ENCODE results near the gene DOP1B.
"Not testable (repeated sequence)": the region's sequence is repeated elsewhere in the genome, so short reads cannot be mapped to it uniquely, and the experiment has no call there.

The DOP1B gene

DNA sequence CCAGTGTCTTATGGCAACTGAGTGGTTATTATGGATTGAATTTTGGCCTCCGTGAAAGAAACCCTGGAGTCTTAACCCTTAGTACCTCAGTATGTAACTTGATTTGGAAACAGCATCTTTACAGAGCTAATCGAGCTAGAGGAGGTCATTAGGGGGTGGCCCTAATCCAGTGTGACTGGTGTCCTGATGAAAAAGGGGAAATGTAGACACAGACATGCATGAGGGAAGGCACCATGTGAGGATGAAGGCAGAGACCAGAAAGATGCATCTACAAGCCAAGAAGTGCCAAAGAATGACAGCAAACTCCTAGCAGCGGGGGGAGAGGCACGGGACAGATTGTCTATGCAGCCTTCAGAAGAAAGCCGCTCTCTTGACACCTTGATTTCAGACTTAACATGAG, 14.7 kb downstream of the DOP1B start:
- DNase-seq (ENCODE audit: low spot score), result no peak

DNA sequence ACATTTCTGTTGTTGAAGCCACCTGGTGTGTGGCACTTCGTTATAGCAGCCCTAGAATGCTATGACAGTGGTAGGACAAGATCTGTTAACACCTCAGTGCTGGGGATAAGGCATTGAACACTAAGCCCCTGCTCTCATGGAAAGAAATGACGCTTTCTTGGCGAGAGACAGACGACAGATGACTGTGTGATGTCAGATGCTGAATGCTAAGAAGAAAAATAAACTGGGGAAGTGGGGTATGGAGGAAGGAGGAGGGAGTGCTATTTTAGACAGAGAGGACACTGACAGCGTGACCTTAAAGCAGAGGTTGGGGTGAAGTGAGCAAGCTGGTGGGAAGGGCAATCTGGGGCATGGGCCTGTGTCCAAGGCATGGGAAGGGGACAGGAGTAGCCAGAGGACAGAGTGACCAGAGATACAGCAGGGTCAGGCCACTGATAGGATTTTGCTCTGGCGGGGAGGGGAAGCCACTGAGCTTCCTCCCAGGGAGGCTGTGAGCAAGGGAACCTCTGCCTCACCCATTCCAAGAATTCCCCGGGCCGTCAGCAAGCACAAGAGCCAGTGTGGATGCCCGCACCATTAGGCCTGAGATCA, 15.2 kb downstream of the DOP1B start:
- DNase-seq (ENCODE audit: low spot score), result no peak

DNA sequence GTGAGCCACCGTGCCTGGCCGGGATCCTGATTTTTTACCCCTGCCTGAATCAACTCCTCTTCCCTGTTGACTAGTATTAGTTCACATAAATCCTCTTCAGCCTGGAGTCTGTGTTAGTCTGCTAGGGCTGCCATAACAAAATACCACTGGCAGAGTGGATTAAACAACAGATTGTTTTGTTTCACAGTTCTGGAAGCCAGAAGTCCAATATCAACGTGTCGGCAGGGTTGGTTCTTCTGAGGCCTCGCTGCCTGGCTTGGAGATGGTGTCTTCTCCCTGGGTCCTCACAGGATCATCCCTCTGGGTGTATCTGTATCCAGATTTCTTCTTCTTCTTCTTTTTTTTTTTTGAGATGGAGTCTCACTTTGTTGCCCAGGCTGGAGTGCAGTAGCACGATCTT, 18.2 kb downstream of the DOP1B start:
- DNase-seq (ENCODE audit: low spot score), result no peak

DNA sequence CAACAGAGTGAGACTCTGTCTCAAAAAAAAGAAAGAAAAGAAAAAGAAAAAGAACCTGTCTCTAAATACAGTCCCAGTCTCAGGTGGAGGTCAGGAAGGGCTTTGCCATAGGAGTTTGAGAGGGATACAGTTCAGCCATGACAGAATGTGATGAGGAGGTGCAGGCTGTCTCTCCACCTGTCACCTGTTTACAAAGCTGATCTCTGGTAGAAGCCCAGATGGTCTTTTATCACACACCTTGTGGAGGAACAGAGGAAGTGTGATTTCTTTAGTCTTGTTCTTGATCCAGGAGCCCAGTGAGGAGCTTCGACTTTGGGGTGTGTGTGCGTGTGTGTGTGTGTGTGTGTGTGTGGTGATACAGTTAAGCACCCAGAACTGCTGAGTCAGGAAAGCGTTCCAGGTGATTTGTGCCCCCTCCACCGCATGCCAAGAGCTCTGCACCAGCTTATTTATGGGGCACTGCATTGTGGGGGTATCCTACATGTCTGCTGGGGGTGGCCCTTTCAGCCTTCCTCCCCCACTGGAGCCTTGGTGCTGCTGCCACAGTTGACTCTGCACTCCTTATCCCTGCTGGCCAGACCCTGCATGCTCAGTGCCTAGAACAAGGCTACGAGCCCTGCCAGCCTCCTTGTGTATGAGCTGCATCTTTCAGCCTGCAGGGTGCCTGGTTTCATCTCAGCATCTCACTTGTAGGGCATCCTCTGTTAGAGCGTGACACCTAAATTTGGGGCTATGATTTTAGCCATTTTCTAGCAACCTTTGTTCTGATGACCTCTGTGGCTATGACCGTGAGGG, 19.3 kb downstream of the DOP1B start:
- DNase-seq (ENCODE audit: low spot score), result no peak

DNA sequence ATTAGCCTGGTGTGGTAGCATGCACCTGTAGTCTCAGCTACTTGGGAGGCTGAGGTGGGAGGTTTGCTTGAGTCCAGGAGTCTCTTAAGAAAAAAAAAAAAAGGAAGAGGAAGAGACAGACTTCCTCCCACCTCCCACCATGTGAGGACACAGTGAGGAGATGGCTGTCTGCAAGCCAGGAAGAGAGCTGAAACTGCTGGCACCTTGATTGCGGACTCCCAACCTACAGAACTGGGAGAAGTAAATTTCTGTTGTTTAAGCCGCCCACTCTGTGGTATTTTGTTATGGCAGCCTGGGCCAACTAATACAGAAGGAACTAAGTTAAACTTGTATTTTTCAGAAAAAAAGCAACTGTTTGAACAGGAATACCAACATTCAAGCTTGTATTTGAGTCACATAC, 21.7 kb downstream of the DOP1B start:
- no peak for DNase-seq (ENCODE audit: low spot score)

DNA sequence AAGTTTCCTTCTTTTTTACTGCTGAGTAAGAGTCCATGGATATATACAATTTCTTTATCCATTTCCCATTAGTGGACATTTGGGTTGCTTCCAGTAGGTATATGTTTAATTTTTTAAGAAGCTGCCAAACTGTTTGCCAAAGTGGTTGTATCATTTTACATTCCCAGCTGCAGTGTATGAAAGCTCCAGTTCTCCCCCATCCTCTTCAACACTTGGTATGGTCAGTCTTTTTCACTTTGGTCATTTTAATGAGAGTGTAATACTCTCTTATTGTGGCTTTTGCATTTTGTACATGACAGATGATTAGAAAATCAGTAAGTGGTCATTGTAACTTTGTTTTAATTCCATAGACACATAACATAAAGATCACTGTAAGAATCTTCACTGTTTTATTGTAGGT, 22.5 kb downstream of the DOP1B start:
- no peak for DNase-seq (ENCODE audit: low spot score)

DNA sequence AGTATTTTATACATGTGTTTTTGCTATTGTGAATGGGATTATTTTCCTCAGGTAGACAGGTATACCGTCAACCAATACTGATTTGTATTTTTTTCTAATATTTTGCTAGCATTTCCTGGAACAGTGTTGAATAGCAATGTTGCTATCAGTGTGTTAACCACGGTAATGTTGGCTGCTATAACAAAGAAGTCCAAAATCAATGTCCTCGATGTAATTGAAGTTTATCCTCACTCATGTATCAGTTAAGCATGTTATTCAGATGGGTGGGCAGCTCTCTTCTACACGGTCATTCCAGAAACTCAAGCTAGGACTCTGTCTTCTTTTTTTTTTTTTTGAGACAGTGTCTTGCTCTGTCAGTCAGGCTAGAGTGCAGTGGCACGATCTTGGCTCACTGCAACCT, 24.3 kb downstream of the DOP1B start:
- no peak for DNase-seq (ENCODE audit: low spot score)

DNA sequence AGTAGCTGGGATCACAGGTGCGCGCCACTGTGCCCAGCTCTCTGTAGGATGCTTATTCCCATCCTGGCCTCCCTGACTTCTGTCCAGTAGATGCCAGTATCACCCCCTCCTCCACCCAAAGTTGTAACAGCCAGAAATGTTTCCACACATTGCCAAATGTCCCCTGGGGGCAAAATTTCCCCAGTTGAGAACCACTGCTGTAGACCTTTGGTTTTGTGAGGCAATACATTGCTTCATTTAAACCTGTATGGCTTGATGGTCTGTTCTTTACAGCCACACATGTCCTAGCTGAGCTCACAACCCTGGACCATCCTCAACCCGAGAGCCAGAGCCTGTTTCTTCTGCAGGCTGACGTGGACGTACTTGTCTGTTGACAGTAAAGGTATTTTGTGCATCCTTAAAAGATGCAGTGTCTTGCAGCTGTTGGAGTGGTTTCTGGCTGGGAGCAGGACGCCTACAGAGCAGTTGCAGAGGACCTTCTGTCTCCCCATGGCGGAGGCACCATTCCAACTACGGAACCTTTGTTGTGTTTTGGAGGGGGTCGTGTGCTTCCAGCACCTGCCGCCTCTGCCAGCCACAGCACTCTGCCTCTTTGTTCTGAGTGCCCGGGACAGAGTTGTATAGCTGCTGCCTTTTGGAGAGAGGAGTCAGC, 26.6 kb downstream of the DOP1B start:
- no peak for DNase-seq (ENCODE audit: low spot score)

DNA sequence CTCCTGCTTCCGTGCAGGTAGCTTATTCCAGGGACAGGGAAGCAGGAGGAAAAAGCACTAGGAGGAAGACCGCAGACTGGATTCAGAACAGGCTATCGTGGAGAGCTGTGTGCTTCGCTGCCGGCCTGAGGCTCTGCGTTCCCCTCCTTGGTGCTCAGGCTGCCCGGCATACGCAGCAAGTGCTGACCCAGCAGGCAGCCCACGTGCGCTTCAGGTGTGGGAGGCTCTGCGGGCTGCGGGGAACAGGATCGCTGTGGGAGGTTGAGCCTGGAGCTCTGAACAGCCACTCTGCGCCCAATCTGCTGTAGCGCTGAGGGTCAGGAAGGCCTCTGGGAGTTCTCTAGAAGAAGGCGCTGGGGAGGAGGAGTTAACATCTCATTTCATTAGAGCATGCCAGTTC, 27.9 kb downstream of the DOP1B start:
- no peak for DNase-seq (ENCODE audit: low spot score)

DNA sequence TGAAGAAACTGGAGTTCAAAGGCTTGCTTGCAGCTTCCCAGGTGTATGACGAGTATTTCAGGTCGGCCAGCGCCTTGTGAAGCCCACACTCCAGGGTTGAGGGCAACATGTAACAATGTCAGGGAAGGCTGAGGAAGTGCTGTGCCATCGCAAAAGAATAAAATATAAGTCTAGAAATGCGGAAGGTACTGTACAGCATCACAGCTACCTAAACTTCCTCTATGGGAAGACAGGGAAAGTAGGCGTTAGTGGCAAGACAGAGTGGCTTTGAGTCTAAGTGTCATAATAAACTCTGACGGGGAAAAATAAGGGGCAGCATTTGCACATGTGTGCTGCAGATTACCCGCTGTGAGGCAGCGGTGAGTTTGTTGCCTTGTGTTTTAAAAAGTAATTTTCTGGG, 28.9 kb downstream of the DOP1B start:
- no peak for DNase-seq (ENCODE audit: low spot score)

DNA sequence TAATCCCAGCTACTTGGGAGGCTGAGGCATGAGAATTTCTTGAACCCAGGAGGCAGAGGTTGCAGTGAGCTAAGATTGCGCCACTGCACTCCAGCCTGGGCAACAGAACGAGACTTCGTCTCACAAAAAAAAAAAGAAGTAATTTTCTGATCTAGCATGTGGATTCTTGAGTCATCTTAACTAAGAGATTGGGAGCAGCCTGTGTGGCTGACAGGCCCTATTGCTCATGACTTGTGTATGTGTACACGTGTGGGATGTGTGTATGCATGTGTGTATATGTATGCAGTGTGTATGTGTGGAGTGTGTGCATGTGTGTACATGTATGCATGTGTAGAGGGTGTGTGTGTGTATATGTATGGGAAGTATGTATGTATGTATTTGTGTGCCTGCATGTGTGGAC, 29.5 kb downstream of the DOP1B start:
- no peak for DNase-seq (ENCODE audit: low spot score)

DNA sequence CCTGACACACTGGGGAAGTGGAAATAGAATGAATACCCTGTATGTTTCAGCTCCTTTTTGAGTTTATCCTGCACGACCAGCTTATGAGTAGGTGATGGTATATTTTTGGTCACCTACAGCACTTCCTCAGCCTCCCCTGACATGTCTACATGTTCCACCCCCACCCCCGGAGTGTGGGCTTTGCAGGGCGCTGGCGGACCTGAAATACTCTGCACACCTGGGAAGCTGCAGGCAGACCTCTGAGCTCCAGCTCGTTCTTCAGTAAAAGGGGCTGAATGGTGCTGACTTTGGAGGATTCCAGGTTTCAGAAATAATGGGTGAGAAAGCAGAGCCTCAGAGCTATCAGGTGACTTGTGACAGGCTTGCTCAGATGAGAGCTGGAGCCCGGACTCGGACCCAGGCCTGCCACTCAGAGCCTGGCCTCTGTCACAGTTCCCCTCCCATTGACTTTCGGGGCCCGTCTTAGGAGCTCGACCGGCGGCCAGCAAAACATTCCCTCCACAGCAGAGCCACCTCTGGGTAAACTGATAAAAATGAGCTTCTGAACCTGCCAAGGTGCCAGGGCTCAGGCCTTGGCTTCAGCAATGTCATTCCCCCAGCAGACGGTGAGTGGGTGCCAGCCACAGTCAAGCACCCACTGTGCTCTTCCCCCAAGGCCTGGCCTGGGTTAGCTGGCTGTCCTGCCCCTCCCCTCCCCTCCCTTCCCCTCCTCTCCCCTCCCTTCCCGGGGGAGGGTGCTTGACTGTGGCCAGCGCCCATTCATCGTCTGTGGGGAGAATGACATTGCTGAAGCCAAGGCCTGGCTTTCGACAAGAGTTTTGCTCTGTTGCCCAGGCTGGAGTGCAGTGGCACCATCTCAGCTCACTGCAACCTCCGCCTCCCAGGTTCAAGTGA, 30.1 kb downstream of the DOP1B start:
- no peak for DNase-seq (ENCODE audit: low spot score)

DNA sequence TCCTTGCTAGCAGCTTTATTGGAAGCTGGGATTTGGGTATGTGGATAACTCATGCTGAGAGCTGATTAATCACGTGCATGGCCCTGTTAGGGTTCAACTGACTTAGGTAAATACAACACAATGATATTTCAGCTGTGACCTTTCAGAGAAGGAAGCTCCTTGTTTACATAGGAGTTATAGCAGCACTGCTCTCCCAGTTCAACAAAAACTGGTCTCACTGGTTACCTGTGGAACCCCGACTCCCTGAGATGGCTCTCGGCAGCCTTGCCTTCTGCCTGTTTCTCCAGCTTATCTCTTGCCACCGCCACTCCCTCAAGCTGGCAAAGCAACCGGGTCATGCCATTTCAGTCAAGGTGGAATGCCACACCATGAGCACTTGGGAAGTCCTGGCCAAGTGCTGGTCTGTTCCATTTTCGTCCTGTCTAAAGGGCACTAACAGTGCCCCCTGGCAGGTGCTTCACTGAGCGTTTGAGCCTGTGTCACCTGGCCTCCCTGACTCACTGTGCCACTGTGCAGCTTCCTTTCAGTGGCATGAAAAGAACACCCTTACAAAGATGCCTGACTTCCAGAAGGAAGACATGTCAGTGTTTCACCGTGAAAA, 31.6 kb downstream of the DOP1B start:
- DNase-seq (ENCODE audit: low spot score), result no peak

DNA sequence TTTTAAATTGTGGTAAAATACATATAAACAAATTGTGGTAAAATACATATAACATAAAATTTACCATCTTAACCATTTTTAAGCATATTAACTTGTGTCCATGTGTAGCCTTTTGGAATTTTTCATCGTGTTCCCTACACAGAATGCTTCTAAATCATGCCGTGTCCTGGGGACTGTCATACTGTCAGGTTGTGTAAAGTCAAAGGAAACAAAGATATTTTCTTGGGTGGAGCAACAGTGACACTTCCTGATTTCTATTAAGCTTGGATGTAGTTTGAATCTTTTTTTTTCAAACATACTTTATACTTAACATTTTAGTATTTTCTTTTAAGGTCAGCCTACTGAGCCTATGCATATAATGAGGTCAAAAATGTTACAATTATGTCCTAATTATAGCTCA, 32.3 kb downstream of the DOP1B start:
- no peak for DNase-seq (ENCODE audit: low spot score)

DNA sequence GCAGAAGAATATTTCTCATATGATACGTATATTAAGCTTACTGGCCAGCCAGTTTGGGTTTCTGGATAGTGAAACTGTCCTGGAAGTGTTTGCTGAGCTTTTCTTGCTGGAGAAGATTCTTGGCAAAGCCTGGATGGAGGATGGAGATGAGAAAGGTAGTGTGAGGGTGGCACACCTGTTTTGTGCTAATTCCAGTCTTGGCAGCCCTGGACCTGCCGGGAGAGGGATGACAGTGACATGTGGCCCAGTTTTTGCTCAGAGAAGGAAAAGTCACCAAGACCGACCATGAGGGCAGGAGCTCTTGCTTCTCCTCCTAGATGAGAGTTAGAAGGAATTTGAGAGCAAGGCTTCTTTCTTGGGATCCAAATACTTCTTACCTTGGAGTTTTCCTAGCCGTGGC, 34.1 kb downstream of the DOP1B start:
- DNase-seq (ENCODE audit: low spot score), result no peak

DNA sequence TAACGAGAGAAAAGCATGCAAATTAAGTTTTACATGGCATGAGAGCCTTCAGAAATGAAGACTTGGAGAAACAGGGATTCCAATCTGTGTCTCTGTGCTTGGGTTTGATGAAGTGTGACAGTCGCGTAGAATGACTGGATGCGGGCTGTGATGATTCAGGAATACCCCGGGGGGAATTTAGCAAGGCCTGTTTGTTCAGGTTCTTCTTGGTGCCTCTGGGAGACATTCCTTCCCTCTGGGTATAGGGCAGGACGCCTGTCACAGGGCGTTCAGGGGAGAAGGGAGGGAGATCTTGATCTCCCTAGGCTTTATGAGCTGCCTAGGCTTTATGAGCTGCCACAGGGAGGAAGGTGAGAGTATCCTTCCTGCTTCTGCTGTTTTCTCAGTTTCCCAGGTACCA, 36.6 kb downstream of the DOP1B start:
- DNase-seq (ENCODE audit: low spot score), result no peak

DNA sequence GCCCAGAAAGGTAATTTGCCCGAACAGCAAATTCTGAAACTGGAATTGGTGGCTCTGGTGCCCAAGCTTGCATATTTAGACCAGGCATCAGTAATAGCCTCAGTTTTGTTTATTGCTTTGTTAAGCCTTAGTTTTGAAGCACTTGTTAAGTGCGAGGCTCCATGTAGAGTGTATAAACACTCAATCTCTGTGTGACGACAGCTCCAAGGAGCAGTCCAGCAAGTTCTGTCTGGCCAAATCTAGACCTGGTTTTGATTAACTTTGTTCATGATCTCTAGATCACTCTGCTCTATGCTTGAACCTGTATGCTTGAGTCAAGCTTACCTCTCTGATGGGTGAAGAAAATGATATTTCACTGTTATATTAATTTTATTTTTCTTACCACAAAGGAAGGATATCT, 37.4 kb downstream of the DOP1B start:
- DNase-seq (ENCODE audit: low spot score), result no peak

DNA sequence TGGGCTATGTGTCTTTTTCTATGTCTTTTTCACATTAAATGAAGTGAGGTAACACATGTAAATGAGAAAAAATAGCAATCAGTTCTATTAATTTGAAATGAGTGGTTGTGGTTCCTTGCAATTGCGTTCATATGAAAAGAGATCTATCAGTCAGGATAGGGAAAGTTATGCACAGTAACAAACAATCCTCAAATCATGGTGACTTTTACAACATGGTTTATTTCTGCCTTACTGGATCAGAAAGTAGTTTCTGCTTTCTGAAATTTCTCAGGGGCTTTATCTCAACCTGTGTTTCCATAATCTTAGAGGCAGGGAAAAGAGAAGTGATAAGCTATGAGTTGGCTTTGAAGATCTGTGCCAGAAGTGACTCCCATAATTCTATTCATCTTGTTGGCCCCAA, 39.0 kb downstream of the DOP1B start:
- DNase-seq (ENCODE audit: low spot score), result no peak

DNA sequence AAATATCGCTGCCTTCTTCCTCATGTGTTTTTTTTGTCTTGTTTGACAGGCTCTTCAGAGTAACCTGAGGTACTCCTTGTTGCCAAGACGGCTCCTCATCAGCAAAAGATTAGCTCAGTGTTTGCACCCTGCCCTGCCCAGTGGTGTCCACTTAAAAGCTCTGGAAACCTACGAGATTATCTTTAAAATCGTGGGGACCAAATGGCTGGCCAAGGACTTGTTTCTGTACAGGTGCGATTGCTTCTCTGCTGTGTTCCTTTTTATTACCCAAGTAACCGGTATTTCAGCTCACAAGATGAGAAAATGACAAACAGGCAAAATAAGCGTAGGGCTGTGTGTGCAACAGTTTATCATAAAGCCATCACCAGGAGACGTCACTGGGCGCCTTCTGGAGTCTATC, 42.4 kb downstream of the DOP1B start:
- DNase-seq (ENCODE audit: low spot score), result no peak

DNA sequence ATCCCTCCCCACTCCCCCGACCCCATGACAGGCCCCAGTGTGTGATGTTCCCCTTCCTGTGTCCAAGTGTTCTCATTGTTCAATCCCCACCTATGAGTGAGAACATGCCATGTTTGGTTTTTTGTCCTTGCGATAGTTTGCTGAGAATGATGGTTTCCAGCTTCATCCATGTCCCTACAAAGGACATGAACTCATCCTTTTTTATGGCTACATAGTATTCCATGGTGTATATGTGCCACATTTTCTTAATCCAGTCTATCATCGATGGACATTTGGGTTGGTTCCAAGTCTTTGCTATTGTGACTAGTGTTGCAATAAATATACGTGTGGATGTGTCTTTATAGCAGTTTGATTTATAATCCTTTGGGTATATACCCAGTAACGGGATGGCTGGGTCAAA, 43.0 kb downstream of the DOP1B start:
- DNase-seq (ENCODE audit: low spot score), result not testable (repeated sequence)

DNA sequence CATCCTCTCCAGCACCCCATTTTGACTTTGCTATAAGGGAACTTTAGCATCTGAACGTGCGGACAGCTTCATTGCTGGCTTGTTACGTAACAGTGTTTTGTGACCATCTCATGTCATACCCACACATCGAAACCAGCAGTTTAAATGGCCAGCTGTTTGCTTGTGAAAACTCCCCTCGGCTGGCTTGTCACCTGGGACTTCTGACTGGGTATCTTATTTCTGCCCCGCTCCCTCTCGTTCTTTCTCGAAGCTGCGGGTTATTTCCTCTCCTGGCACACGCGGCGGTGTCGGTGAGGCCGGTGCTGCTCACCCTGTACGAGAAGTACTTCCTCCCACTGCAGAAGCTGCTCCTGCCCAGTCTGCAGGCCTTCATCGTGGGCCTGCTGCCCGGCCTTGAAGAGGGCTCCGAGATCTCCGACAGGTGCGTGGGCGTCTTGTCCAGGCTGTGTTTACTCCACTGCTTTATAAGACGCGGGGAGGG, 43.5 kb downstream of the DOP1B start:
- DNase-seq (ENCODE audit: low spot score), result no peak
